SK-N-SH (cell line): ENCODE data around the gene ANKAR. TPM values are rescaled to one million over a fixed set of nuclear protein-coding genes. Genes with fewer than 3 reads are reported as not detected.
A peak's percentile ranks its signal among the peaks of the same experiment; 100 is the strongest.

Experiments
- CTCF ChIA-PET: fragments of 300-600, 350-600 bp; formaldehyde crosslinking; extraction: SDS; loops from one replicate; lab custom pipeline; 2021; lab: Yijun Ruan, JAX
- POLR2A ChIA-PET: fragments of 350-600 bp; sonication (Branson Sonifier 250); formaldehyde crosslinking; extraction: SDS; loops from one replicate; lab custom pipeline; 2020; ENCODE audit warnings: antibody characterized with exemption, inconsistent platforms; lab: Yijun Ruan, JAX
- DNase-seq: peaks from one replicate; pipeline ENCODE4 v3.0.0; 2012
- H2AFZ ChIP-seq: fragments of 200-600 bp; sonication (generic); 2 replicates; pipeline ENCODE4 v1.8.1; 2016; ENCODE audit warnings: antibody characterized with exemption, mild to moderate bottlenecking, low read depth
- H3F3A ChIP-seq: fragments of 200-600 bp; sonication (generic); replicated peaks from 2 replicates; pipeline ENCODE3; 2016; ENCODE audit warnings: antibody characterized with exemption, mild to moderate bottlenecking; ENCODE audit not compliant: insufficient read depth
- H3K27ac ChIP-seq, 2 experiments: fragments of 200-500 bp in 1 of 2; fragments of 200-600 bp in 1 of 2; sonication (Bioruptor generic) in 1 of 2; sonication (generic), shearing (Covaris generic) in 1 of 2; 2 replicates each; pipeline versions ENCODE4 v1.5.1 to v1.6.1; 2014 to 2016; ENCODE audit warnings: low read depth in 2 of 2, inconsistent platforms in 1 of 2, low read length in 1 of 2, mild to moderate bottlenecking in 1 of 2, mixed read lengths in 1 of 2
- H3K27me3 ChIP-seq: fragments of 200-600 bp; sonication (generic), shearing (Covaris generic); 2 replicates; pipeline ENCODE4 v1.6.1; 2016; ENCODE audit warnings: mixed run types; ENCODE audit not compliant: insufficient read depth
- H3K36me3 ChIP-seq, 2 experiments: fragments of 200-500 bp in 1 of 2; fragments of 200-600 bp in 1 of 2; sonication (Bioruptor generic) in 1 of 2; sonication (generic) in 1 of 2; replicated peaks in 1 of 2; 2 replicates each; pipeline versions ENCODE3 to v1.5.1; 2014 to 2016; ENCODE audit warnings: low read length in 1 of 2, mild to moderate bottlenecking in 1 of 2; ENCODE audit not compliant: insufficient read depth in 2 of 2, control insufficient read depth in 1 of 2
- H3K4me1 ChIP-seq, 2 experiments: fragments of 200-500 bp in 1 of 2; fragments of 200-600 bp in 1 of 2; sonication (Bioruptor generic) in 1 of 2; sonication (generic), shearing (Covaris generic) in 1 of 2; 2 replicates each; pipeline versions ENCODE4 v1.5.1 to v1.6.1; 2014 to 2016; ENCODE audit warnings: low read depth in 1 of 2, low read length in 1 of 2, mixed run types in 1 of 2; ENCODE audit not compliant: insufficient read depth in 2 of 2, control insufficient read depth in 1 of 2
- H3K4me2 ChIP-seq: fragments of 200-600 bp; sonication (generic), shearing (Covaris generic); 2 replicates; pipeline ENCODE4 v1.6.1; 2017; ENCODE audit warnings: mixed run types
- H3K4me3 ChIP-seq, 2 experiments: fragments of 200-500 bp in 1 of 2; fragments of 200-600 bp in 1 of 2; sonication (Bioruptor generic) in 1 of 2; sonication (generic), shearing (Covaris generic) in 1 of 2; 2 replicates each; pipeline versions ENCODE4 v1.5.1 to v1.8.1; 2014 to 2016; ENCODE audit warnings: low read depth in 2 of 2, inconsistent platforms in 1 of 2, low read length in 1 of 2, mild to moderate bottlenecking in 1 of 2, mixed read lengths in 1 of 2, moderate library complexity in 1 of 2
- H3K79me2 ChIP-seq: fragments of 200-600 bp; sonication (generic); 2 replicates; pipeline ENCODE4 v1.8.1; 2017; ENCODE audit warnings: mild to moderate bottlenecking; ENCODE audit not compliant: insufficient read depth
- H3K9ac ChIP-seq: fragments of 200-600 bp; sonication (generic); 2 replicates; pipeline ENCODE4 v1.6.1; 2017; ENCODE audit warnings: mixed run types
- H3K9me2 ChIP-seq: fragments of 200-600 bp; sonication (generic); 2 replicates; pipeline ENCODE4 v1.6.1; 2017; ENCODE audit warnings: mixed run types
- H3K9me3 ChIP-seq: fragments of 200-600 bp; sonication (generic); 2 replicates; pipeline ENCODE4 v1.6.1; 2017; ENCODE audit warnings: mixed run types, mild to moderate bottlenecking, moderate library complexity
- H4K20me1 ChIP-seq: fragments of 200-600 bp; sonication (generic); 2 replicates; pipeline ENCODE4 v1.6.1; 2017; ENCODE audit warnings: mild to moderate bottlenecking, mixed run types; ENCODE audit not compliant: insufficient read depth
- CHD2 ChIP-seq: fragments of 150-350 bp; IDR thresholded peaks from 2 replicates; pipeline ENCODE4 v1.6.1; 2018; ENCODE audit warnings: low read length; ENCODE audit not compliant: partially characterized antibody
- EZH2phosphoT487 ChIP-seq: fragments of 200-600 bp; sonication (generic); IDR thresholded peaks from 2 replicates; pipeline ENCODE4 v1.6.1; 2017; ENCODE audit warnings: low read depth, mixed run types, mild to moderate bottlenecking, antibody characterized with exemption, moderate library complexity, borderline replicate concordance
- FOSL2 ChIP-seq: IDR thresholded peaks from 2 replicates; pipeline ENCODE4 v1.4.0; 2012; ENCODE audit warnings: low read depth, mild to moderate bottlenecking, moderate library complexity, borderline replicate concordance
- FOXM1 ChIP-seq: IDR thresholded peaks from 2 replicates; pipeline ENCODE4 v1.4.0; 2012; ENCODE audit warnings: low read depth, mild to moderate bottlenecking
- JUND ChIP-seq: IDR thresholded peaks from 2 replicates; pipeline ENCODE4 v1.4.0; 2012
- MXI1 ChIP-seq: IDR thresholded peaks from 2 replicates; pipeline ENCODE4 v1.6.1; 2012; ENCODE audit warnings: mild to moderate bottlenecking, low read depth, low read length, improper control_type of control experiment
- NFIC ChIP-seq: IDR thresholded peaks from 2 replicates; pipeline ENCODE4 v1.4.0; 2012; ENCODE audit warnings: borderline replicate concordance
- NRF1 ChIP-seq: IDR thresholded peaks from 2 replicates; pipeline ENCODE4 v1.6.1; 2012; ENCODE audit warnings: low read depth, mild to moderate bottlenecking, low read length
- POLR2AphosphoS5 ChIP-seq: IDR thresholded peaks from 2 replicates; pipeline ENCODE4 v1.6.1; 2012; ENCODE audit warnings: low read depth, low read length
- RAD21 ChIP-seq: IDR thresholded peaks from 2 replicates; pipeline ENCODE4 v1.6.1; 2012; ENCODE audit warnings: mild to moderate bottlenecking, low read length
- RCOR1 ChIP-seq: fragments of 150-350 bp; IDR thresholded peaks from 2 replicates; pipeline ENCODE4 v1.6.1; 2017; ENCODE audit warnings: antibody characterized with exemption, low read length
- SMC3 ChIP-seq: IDR thresholded peaks from 2 replicates; pipeline ENCODE4 v1.6.1; 2012; ENCODE audit warnings: low read depth, low read length, improper control_type of control experiment
- ZBTB33 ChIP-seq: IDR thresholded peaks from 2 replicates; pipeline ENCODE4 v1.4.0; 2012; ENCODE audit warnings: low read depth, borderline replicate concordance
- WGBS: methylation state at CpG from one replicate; pipeline ENCODE4 v1.1.6; 2017; ENCODE audit warnings: low lambda C conversion rate; 5-methylcytosine and 5-hydroxymethylcytosine counted together
- polyA plus RNA-seq, 3 experiments: library from polyadenylated mRNA; depleted of rRNA; stranded (reverse); fragments of >200 nt; gene quantifications; 2 replicates each; pipeline ENCODE4 v1.2.3, GENCODE V29; 2012
- TF ChIP-seq, protein P1 (sequence below): fragments of 150-350 bp; IDR thresholded peaks from 2 replicates; pipeline ENCODE4 v1.6.1; 2017; ENCODE audit warnings: antibody characterized with exemption, low read length, low read depth, borderline replicate concordance
- TF ChIP-seq, protein P2 (sequence below): IDR thresholded peaks from 2 replicates; pipeline ENCODE4 v1.6.1; 2012; ENCODE audit warnings: mild to moderate bottlenecking, low read depth, low read length, moderate library complexity
- TF ChIP-seq, protein P3 (sequence below): fragments of 150-350 bp; IDR thresholded peaks from 2 replicates; pipeline ENCODE4 v1.6.1; 2016; ENCODE audit warnings: mild to moderate bottlenecking, low read depth, low read length
- TF ChIP-seq, protein P4 (sequence below): fragments of 200-600 bp; sonication (generic); IDR thresholded peaks from 2 replicates; pipeline ENCODE4 v1.6.1; 2017; ENCODE audit warnings: antibody characterized with exemption, mild to moderate bottlenecking, moderate library complexity

The ANKAR gene
- polyA plus RNA-seq, 1 of the 3 experiments (the other 2 are of a cell fraction), result 1.6 TPM

- Histone ChIP-seq H3K9me2 (no peaks in the 10 kb centered on the region), H2AFZ (0 out of 2 replicates have a peak overlapping the region, but pooled peaks have one; percentile 43), H3K4me3 (no peak overlapping the region), H3K27ac (no peak overlapping the region), H3K79me2 (no peaks in the 10 kb centered on the region), H3K27me3 (no peaks in the 10 kb centered on the region), H3F3A (peaks cover 3% of the 10 kb centered on the region), H3K9ac (no peak overlapping the region), H4K20me1 (no peaks in the 10 kb centered on the region), H3K4me2 (no peak overlapping the region), H3K4me1 (no peaks in the 10 kb centered on the region), H3K9me3 (no peaks in the 10 kb centered on the region), H3K36me3 (peaks cover 0 to under 1% of the 10 kb centered on the region in 2 experiments)
- WGBS, result 43% methylated on average over 6 of the region's 6 CpGs
- TF ChIP-seq SMC3 (peak; percentile 33; the same call in 1 of the 2 replicates), ZBTB33 (no peak), RCOR1 (no peak), NRF1 (no peak), MXI1 (no peak), NFIC (no peak), FOSL2 (no peak), FOXM1 (no peak), CHD2 (no peak), JUND (no peak), RAD21 (peak; percentile 48), POLR2AphosphoS5 (no peak), EZH2phosphoT487 (no peak)
- TF ChIP-seq, protein P1, sequence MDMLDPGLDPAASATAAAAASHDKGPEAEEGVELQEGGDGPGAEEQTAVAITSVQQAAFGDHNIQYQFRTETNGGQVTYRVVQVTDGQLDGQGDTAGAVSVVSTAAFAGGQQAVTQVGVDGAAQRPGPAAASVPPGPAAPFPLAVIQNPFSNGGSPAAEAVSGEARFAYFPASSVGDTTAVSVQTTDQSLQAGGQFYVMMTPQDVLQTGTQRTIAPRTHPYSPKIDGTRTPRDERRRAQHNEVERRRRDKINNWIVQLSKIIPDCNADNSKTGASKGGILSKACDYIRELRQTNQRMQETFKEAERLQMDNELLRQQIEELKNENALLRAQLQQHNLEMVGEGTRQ, result no peak
- TF ChIP-seq, protein P2, sequence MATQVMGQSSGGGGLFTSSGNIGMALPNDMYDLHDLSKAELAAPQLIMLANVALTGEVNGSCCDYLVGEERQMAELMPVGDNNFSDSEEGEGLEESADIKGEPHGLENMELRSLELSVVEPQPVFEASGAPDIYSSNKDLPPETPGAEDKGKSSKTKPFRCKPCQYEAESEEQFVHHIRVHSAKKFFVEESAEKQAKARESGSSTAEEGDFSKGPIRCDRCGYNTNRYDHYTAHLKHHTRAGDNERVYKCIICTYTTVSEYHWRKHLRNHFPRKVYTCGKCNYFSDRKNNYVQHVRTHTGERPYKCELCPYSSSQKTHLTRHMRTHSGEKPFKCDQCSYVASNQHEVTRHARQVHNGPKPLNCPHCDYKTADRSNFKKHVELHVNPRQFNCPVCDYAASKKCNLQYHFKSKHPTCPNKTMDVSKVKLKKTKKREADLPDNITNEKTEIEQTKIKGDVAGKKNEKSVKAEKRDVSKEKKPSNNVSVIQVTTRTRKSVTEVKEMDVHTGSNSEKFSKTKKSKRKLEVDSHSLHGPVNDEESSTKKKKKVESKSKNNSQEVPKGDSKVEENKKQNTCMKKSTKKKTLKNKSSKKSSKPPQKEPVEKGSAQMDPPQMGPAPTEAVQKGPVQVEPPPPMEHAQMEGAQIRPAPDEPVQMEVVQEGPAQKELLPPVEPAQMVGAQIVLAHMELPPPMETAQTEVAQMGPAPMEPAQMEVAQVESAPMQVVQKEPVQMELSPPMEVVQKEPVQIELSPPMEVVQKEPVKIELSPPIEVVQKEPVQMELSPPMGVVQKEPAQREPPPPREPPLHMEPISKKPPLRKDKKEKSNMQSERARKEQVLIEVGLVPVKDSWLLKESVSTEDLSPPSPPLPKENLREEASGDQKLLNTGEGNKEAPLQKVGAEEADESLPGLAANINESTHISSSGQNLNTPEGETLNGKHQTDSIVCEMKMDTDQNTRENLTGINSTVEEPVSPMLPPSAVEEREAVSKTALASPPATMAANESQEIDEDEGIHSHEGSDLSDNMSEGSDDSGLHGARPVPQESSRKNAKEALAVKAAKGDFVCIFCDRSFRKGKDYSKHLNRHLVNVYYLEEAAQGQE, result no peak
- TF ChIP-seq, protein P3, sequence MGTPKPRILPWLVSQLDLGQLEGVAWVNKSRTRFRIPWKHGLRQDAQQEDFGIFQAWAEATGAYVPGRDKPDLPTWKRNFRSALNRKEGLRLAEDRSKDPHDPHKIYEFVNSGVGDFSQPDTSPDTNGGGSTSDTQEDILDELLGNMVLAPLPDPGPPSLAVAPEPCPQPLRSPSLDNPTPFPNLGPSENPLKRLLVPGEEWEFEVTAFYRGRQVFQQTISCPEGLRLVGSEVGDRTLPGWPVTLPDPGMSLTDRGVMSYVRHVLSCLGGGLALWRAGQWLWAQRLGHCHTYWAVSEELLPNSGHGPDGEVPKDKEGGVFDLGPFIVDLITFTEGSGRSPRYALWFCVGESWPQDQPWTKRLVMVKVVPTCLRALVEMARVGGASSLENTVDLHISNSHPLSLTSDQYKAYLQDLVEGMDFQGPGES, result no peak
- TF ChIP-seq, protein P4, sequence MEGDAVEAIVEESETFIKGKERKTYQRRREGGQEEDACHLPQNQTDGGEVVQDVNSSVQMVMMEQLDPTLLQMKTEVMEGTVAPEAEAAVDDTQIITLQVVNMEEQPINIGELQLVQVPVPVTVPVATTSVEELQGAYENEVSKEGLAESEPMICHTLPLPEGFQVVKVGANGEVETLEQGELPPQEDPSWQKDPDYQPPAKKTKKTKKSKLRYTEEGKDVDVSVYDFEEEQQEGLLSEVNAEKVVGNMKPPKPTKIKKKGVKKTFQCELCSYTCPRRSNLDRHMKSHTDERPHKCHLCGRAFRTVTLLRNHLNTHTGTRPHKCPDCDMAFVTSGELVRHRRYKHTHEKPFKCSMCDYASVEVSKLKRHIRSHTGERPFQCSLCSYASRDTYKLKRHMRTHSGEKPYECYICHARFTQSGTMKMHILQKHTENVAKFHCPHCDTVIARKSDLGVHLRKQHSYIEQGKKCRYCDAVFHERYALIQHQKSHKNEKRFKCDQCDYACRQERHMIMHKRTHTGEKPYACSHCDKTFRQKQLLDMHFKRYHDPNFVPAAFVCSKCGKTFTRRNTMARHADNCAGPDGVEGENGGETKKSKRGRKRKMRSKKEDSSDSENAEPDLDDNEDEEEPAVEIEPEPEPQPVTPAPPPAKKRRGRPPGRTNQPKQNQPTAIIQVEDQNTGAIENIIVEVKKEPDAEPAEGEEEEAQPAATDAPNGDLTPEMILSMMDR, result peak; percentile 72
- ChIA-PET POLR2A (no interaction called here), CTCF (interaction anchor here (0.7 to 2.4 kb wide), 25 partner anchors 10 to 376 kb away, joined by 3 to 12 read pairs (median 4); partner anchors contain the start of genes ASNSD1 and OSGEPL1)
- peak; percentile 26 for DNase-seq
Observed at GRCh38 chr2:189698020-189698887, 23.8 kb downstream of the ANKAR start.
